Right ventricle myocardium inferior (tissue), 1 donor: ENCODE results near the gene ENO2. TPM values are rescaled to one million over a fixed set of nuclear protein-coding genes. Genes with fewer than 3 reads are reported as not detected.
A peak's percentile ranks its signal among the peaks of the same experiment; 100 is the strongest.

ENCODE experiments used
- ATAC-seq: fragments of 200-7000 bp; cut with Tn5 transposase; one replicate; pipeline ENCODE4 v1.9.1; 2020; ENCODE audit warnings: mild to moderate bottlenecking, moderate library complexity
- DNase-seq: peaks from one replicate; pipeline ENCODE4 v3.0.0; 2021; ENCODE audit errors: missing footprints
- intact Hi-C: fragments of 100-400 bp; cut with DNase I; formaldehyde crosslinking; loops from one replicate; pipeline ENCODE4 v1.11.0; 2022
- total RNA-seq: library from RNA; stranded (reverse); fragmentation: NEBNext Ultra II Directional; extraction: Animal tissue kit (Norgen Biotek cat#: 25700); gene quantifications from one replicate; pipeline ENCODE4 v1.2.1, GENCODE V29; 2021
- donor health status: DM: no; HTN: yes; CAD: no; lungs with severe emphysema.

ENO2 gene
- total RNA-seq, 1 donor from 2014 or later: 10.2 TPM

GRCh38 chr12:6925239-6925539, 10.8 kb downstream of the ENO2 start:
- intact Hi-C loops: loop anchor here (2.0 to 5.0 kb wide), 4 partner anchors 20 to 187 kb away; partner anchors contain the start of genes C1R, LPCAT3 and LRRC23
- DNase-seq (no peak), ATAC-seq (no peak)

GRCh38 chr12:6925540-6926279, 11.3 kb downstream of the ENO2 start:
- DNase-seq (peak; percentile 80), ATAC-seq (peak; percentile 50)
- intact Hi-C loops: loop anchor here (2.0 to 5.0 kb wide), 5 partner anchors 17 to 187 kb away; partner anchors contain the start of genes C1R, LPCAT3, LRRC23 and RNU7-1

- DNase-seq (peak; percentile 90), ATAC-seq (peak; percentile 70)
- intact Hi-C loops: loop anchor here (2.0 to 5.0 kb wide), 3 partner anchors 15 to 185 kb away; partner anchors contain the start of genes LPCAT3 and RNU7-1
These were observed 13.1 kb downstream of the ENO2 start, which contains the start of gene ATN1 for GRCh38 chr12:6927379-6928021. Gene ATN1 (plus strand): TSS chr12:6927959. CDS start chr12:6934002, 6,043 bp downstream.

- intact Hi-C loops: loop anchor here (5.0 kb wide), 2 partner anchors 89 to 184 kb away; partner anchors contain the start of gene LPCAT3
- peak; percentile 64 for DNase-seq
- no peak for ATAC-seq
These were observed 13.8 kb downstream of the ENO2 start for GRCh38 chr12:6928022-6928702.

- intact Hi-C loops: loop anchor here (5.0 kb wide), 2 partner anchors 88 to 183 kb away; partner anchors contain the start of gene LPCAT3
- ATAC-seq (no peak), DNase-seq (no peak)
These were observed 14.5 kb downstream of the ENO2 start for GRCh38 chr12:6928703-6929407.

GRCh38 chr12:6929466-6930452, 15.4 kb downstream of the ENO2 start:
- intact Hi-C loops: loop anchor here (5.0 kb wide), 2 partner anchors 88 to 183 kb away; partner anchors contain the start of gene LPCAT3
- DNase-seq: no peak

GRCh38 chr12:6932766-6933165, 18.4 kb downstream of the ENO2 start:
- DNase-seq: no peak
- ATAC-seq: no peak
- intact Hi-C loops: no loop called here

More at GRCh38 chr12:6929466-6930452, 15.4 kb downstream of the ENO2 start:
- no peak for ATAC-seq

- DNase-seq (peak; percentile 69), ATAC-seq (no peak)
- intact Hi-C loops: no loop called here
These were observed 19.7 kb downstream of the ENO2 start for GRCh38 chr12:6934110-6934509.

- intact Hi-C loops: no loop called here
- no peak for DNase-seq
- peak; percentile 2 for ATAC-seq
These were observed 21.2 kb downstream of the ENO2 start for GRCh38 chr12:6935371-6936193.

- intact Hi-C loops: no loop called here
- DNase-seq (no peak), ATAC-seq (no peak)
These were observed 21.8 kb downstream of the ENO2 start for GRCh38 chr12:6936194-6936635.

- ATAC-seq (peak; percentile 6), DNase-seq (no peak)
- intact Hi-C loops: no loop called here
These were observed 22.5 kb downstream of the ENO2 start for GRCh38 chr12:6936636-6937480.

- intact Hi-C loops: no loop called here
- DNase-seq (peak; percentile 98), ATAC-seq (peak; percentile 88)
These were observed 23.3 kb downstream of the ENO2 start for GRCh38 chr12:6937481-6938352.

GRCh38 chr12:6938353-6939190, 24.2 kb downstream of the ENO2 start:
- ATAC-seq (no peak), DNase-seq (peak; percentile 66)
- intact Hi-C loops: no loop called here

- ATAC-seq: no peak
- intact Hi-C loops: no loop called here
- no peak for DNase-seq
These were observed 24.8 kb downstream of the ENO2 start for GRCh38 chr12:6939191-6939540.
